Measurements from ENCODE around the gene HOGA1.

Gene HOGA1

DNA sequence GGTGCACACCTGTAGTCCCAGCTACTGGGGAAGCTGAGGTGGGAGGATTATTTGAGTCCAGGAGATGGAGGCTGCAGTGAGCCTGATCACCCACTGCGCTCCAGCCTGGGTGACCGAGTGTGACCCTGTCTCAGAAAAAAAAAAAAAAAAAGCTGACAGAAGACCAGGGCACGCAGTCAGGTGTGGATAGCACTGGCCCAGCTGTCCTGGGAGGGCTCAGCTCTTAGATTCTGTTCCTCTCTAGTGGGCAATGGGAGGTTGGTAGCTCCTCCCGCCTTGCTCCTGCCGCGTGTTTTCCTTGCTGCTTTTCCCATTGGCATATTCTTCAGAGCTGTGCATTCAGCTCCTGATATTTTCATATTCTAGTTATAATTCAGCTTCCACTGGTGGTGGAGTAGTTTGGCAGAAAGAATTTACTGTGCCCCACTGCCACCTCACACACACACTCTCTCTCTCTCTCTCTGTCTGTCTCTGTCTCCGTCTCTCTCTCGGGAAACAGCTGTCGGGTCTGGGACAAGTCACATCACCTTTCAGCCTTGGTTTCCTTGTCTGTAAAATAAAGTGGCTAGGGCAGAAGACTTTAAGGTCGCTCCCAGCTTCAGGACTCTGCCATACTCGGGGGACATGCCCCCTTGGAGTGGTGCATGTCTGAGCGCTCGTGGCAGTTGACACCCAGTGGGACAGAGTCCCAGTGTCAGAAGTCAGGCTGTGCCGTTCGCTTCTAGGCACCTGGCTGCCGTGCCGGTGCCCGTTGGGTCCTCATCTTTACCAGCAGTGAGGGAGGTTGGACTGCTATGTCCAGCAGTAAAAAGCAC lies 37.5 kb upstream of the HOGA1 start:
- no peaks in the 10 kb centered on the region for H3K9me3 ChIP-seq (ENCODE audit: insufficient read depth, low read length)
- no peak overlapping the region for H3K9ac ChIP-seq (ENCODE audit: low read length)
- no peaks in the 10 kb centered on the region for H3F3A ChIP-seq (ENCODE audit: insufficient read depth)
- no peak overlapping the region for H3K27ac ChIP-seq (ENCODE audit: low read depth, low read length)
- no peaks in the 10 kb centered on the region for H3K36me3 ChIP-seq (ENCODE audit: low read length)
- no peak overlapping the region for H2AFZ ChIP-seq (ENCODE audit: low read depth, low read length, severe bottlenecking)
- H3K27me3 ChIP-seq (ENCODE audit: low read length) = no peaks in the 10 kb centered on the region
- H3K9me2 ChIP-seq (replicated peaks; ENCODE audit: insufficient read depth, low read length) = no peaks in the 10 kb centered on the region
- H3K79me2 ChIP-seq (ENCODE audit: insufficient read depth, low read length) = no peaks in the 10 kb centered on the region
- H3K4me2 ChIP-seq (ENCODE audit: low read depth, low read length, poor library complexity, severe bottlenecking) = no peak overlapping the region
- TF ChIP-seq EZH2phosphoT487 (conservative IDR thresholded peaks at IDR 0.05; ENCODE audit: low read length) = no peak
- TF ChIP-seq, protein P1, sequence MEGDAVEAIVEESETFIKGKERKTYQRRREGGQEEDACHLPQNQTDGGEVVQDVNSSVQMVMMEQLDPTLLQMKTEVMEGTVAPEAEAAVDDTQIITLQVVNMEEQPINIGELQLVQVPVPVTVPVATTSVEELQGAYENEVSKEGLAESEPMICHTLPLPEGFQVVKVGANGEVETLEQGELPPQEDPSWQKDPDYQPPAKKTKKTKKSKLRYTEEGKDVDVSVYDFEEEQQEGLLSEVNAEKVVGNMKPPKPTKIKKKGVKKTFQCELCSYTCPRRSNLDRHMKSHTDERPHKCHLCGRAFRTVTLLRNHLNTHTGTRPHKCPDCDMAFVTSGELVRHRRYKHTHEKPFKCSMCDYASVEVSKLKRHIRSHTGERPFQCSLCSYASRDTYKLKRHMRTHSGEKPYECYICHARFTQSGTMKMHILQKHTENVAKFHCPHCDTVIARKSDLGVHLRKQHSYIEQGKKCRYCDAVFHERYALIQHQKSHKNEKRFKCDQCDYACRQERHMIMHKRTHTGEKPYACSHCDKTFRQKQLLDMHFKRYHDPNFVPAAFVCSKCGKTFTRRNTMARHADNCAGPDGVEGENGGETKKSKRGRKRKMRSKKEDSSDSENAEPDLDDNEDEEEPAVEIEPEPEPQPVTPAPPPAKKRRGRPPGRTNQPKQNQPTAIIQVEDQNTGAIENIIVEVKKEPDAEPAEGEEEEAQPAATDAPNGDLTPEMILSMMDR (IDR thresholded peaks at IDR 0.05; ENCODE audit: insufficient read depth, low read length, poor library complexity, severe bottlenecking) = no peak
- H4K20me1 ChIP-seq (ENCODE audit: low read depth, low read length) = no peaks in the 10 kb centered on the region
- H3K4me3 ChIP-seq (ENCODE audit: insufficient read depth, low read length, poor library complexity, severe bottlenecking) = no peak overlapping the region

DNA sequence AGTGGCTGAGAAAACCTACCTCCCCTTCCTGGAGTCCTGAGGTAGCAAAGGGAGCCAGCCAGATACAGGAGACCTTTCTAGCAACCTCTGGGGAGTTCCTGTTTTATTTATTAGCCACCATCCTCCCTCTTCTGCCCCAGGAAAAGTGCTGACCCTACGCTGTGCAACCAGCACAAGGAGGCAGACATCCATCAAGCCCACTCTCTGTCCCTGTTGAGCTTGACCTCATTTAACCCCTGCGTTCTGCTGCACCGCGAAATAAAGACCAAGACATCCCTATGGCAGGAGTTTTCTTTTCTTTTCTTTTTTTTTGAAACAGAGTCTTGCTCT lies 37.0 kb upstream of the HOGA1 start:
- TF ChIP-seq, protein P1 (IDR thresholded peaks at IDR 0.05; ENCODE audit: insufficient read depth, low read length, poor library complexity, severe bottlenecking) = no peak
- no peak for TF ChIP-seq EZH2phosphoT487 (conservative IDR thresholded peaks at IDR 0.05; ENCODE audit: low read length)
- H4K20me1 ChIP-seq (ENCODE audit: low read depth, low read length) = no peaks in the 10 kb centered on the region
- H3K9me3 ChIP-seq (ENCODE audit: insufficient read depth, low read length) = no peaks in the 10 kb centered on the region
- no peak overlapping the region for H3K4me3 ChIP-seq (ENCODE audit: insufficient read depth, low read length, poor library complexity, severe bottlenecking)
- H3F3A ChIP-seq (ENCODE audit: insufficient read depth) = no peaks in the 10 kb centered on the region
- no peaks in the 10 kb centered on the region for H3K27me3 ChIP-seq (ENCODE audit: low read length)
- no peaks in the 10 kb centered on the region for H3K36me3 ChIP-seq (ENCODE audit: low read length)
- H3K79me2 ChIP-seq (ENCODE audit: insufficient read depth, low read length) = no peaks in the 10 kb centered on the region
- no peak overlapping the region for H3K9ac ChIP-seq (ENCODE audit: low read length)
- H3K9me2 ChIP-seq (replicated peaks; ENCODE audit: insufficient read depth, low read length) = no peaks in the 10 kb centered on the region
- H3K4me2 ChIP-seq (ENCODE audit: low read depth, low read length, poor library complexity, severe bottlenecking) = no peak overlapping the region
- H3K27ac ChIP-seq (ENCODE audit: low read depth, low read length) = no peak overlapping the region
- H2AFZ ChIP-seq (ENCODE audit: low read depth, low read length, severe bottlenecking) = no peak overlapping the region

DNA sequence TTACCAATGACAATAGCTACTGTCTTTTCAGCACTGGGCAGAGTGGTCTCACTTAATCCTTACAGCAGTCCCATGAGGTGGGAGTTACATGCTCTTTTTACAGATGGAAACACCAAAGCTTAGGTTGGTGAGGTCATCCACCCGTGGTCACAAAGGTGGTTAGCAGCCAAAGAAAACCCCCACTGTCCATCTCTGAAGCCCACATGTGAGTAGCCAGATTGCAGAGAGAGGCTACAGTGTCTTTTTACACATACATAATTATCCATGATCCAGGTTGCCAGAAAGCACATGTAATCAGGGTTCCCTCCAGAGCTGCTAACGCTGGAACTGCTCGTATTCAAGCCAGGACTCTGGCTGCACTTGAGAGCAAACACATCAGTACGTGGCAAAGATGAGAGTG lies 36.2 kb upstream of the HOGA1 start:
- Histone ChIP-seq H3K4me2 (ENCODE audit: low read depth, low read length, poor library complexity, severe bottlenecking) (no peak overlapping the region), H3K9me2 (replicated peaks; ENCODE audit: insufficient read depth, low read length) (no peaks in the 10 kb centered on the region), H3F3A (ENCODE audit: insufficient read depth) (no peaks in the 10 kb centered on the region), H3K4me3 (ENCODE audit: insufficient read depth, low read length, poor library complexity, severe bottlenecking) (no peak overlapping the region), H3K79me2 (ENCODE audit: insufficient read depth, low read length) (no peaks in the 10 kb centered on the region), H3K9me3 (ENCODE audit: insufficient read depth, low read length) (no peaks in the 10 kb centered on the region), H4K20me1 (ENCODE audit: low read depth, low read length) (no peaks in the 10 kb centered on the region), H2AFZ (ENCODE audit: low read depth, low read length, severe bottlenecking) (no peak overlapping the region), H3K27me3 (ENCODE audit: low read length) (no peaks in the 10 kb centered on the region), H3K36me3 (ENCODE audit: low read length) (no peaks in the 10 kb centered on the region), H3K27ac (ENCODE audit: low read depth, low read length) (no peak overlapping the region), H3K9ac (ENCODE audit: low read length) (no peak overlapping the region)
- TF ChIP-seq EZH2phosphoT487 (conservative IDR thresholded peaks at IDR 0.05; ENCODE audit: low read length) = no peak
- TF ChIP-seq, protein P1 (IDR thresholded peaks at IDR 0.05; ENCODE audit: insufficient read depth, low read length, poor library complexity, severe bottlenecking) = no peak

Data from SU-DHL-6 (cell line).